Activated CD4-positive, alpha-beta T cell treated with anti-CD3 and anti-CD28 coated beads for 48 hours (primary cell): ENCODE results near the gene SMURF1.
"Not testable (repeated sequence)": the region's sequence is repeated elsewhere in the genome, so short reads cannot be mapped to it uniquely, and the experiment has no call there.

Source experiments
- DNase-seq: peaks from one replicate; pipeline ENCODE4 v3.0.0-alpha.2; 2020

Gene SMURF1

GRCh38 chr7:99143853-99144672 lies at the start of gene SMURF1:
TSS of gene SMURF1 (minus strand) at chr7:99144108. CDS start at chr7:99143780, 328 bp downstream.
- DNase-seq = peak; percentile 73

- no peak for DNase-seq
These were observed 48.1 kb upstream of the SMURF1 start for GRCh38 chr7:99191869-99192596.

GRCh38 chr7:99190359-99191009 lies 46.6 kb upstream of the SMURF1 start:
- DNase-seq = no peak

GRCh38 chr7:99189222-99189621 lies 45.3 kb upstream of the SMURF1 start:
- DNase-seq = no peak

GRCh38 chr7:99188221-99188620 lies 44.3 kb upstream of the SMURF1 start:
- DNase-seq = no peak

- DNase-seq = no peak
These were observed 40.8 kb upstream of the SMURF1 start for GRCh38 chr7:99184532-99185218.

- no peak for DNase-seq
These were observed 36.3 kb upstream of the SMURF1 start for GRCh38 chr7:99180067-99180650.

GRCh38 chr7:99177165-99177564 lies 33.3 kb upstream of the SMURF1 start:
- DNase-seq = no peak

- no peak for DNase-seq
These were observed 29.9 kb upstream of the SMURF1 start for GRCh38 chr7:99173787-99174186.

- DNase-seq = no peak
These were observed 27.8 kb upstream of the SMURF1 start for GRCh38 chr7:99171731-99172130.

GRCh38 chr7:99170730-99171074 lies 26.8 kb upstream of the SMURF1 start:
- DNase-seq = no peak

- DNase-seq = no peak
These were observed 26.3 kb upstream of the SMURF1 start for GRCh38 chr7:99170065-99170729.

GRCh38 chr7:99167072-99167471 lies 23.2 kb upstream of the SMURF1 start:
- no peak for DNase-seq

- no peak for DNase-seq
These were observed 21.9 kb upstream of the SMURF1 start for GRCh38 chr7:99165816-99166215.

GRCh38 chr7:99163669-99164068 lies 19.8 kb upstream of the SMURF1 start:
- not testable (repeated sequence) for DNase-seq

GRCh38 chr7:99156649-99157048 lies 12.7 kb upstream of the SMURF1 start:
- DNase-seq = no peak

GRCh38 chr7:99155211-99155610 lies 11.3 kb upstream of the SMURF1 start:
- no peak for DNase-seq

GRCh38 chr7:99146979-99147378 lies 3.1 kb upstream of the SMURF1 start:
- no peak for DNase-seq

GRCh38 chr7:99143521-99143852 lies 421 bp downstream of the SMURF1 start:
- DNase-seq = no peak

GRCh38 chr7:99142727-99143520 lies 984 bp downstream of the SMURF1 start:
- DNase-seq = peak; percentile 97
